Stimulated activated CD4-positive, alpha-beta T cell treated with anti-CD3 and anti-CD28 coated beads, Interleukin-1b, Interleukin-23, amount 100 ng/mL, for 24 hours (primary cell): ENCODE measurements around the gene ERBB3.

Source experiments
- DNase-seq, 4 experiments: peaks; one replicate each; pipeline ENCODE4 v3.0.0-alpha.2; 2020; ENCODE audit warnings: low read depth in 4 of 4, low spot score in 1 of 4

Gene ERBB3

DNA sequence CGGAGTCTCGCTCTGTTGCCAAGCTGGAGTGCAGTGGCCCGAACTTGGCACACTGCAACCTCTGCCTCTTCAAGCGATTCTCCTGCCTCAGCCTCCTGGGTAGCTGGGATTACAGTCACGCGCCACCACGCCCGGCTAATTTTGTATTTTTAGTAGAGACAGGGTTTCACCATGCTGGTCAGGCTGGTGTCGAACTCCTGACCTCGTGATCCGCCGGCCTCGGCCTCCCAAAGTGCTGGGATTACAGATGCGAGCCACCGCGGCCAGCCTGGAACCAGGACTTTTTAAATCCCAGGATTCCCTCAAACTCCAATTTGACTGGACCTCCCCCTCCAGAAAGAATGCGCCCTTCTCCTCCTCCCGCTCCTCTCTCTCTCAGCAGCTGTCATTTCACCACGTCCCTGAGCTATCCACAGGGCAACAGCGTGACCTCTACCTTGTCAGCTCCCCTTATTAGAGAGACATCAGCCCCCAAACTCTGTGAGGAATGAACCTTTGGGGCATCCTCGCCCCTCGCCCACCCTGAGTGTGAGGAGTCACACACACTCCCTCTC, 50.1 kb downstream of the ERBB3 start:
- no peak for DNase-seq

DNA sequence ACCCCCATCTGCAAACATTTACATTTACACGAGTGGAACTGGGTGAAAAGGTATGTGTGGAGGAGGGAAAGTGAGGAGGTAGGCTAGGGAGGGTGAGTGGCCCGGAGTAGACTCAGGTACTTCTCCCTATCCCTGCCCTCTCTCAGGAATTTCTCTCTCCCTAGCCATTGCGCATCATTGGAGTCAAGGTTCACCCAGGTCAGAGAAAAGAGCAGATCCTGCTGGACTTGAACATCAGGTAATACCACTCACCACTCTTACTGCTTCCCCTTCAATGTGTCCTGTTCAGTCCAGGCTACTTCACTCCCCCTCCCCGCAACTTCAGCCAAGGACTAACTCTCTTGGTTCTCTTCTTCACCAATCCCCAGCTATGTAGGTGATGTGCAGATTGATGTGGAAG, 50.9 kb downstream of the ERBB3 start:
- DNase-seq: no peak

GRCh38 chr12:56134897-56135296, 54.9 kb downstream of the ERBB3 start:
- DNase-seq: no peak

- DNase-seq: no peak
Observed at GRCh38 chr12:56137853-56138571, 58.0 kb downstream of the ERBB3 start.

DNA sequence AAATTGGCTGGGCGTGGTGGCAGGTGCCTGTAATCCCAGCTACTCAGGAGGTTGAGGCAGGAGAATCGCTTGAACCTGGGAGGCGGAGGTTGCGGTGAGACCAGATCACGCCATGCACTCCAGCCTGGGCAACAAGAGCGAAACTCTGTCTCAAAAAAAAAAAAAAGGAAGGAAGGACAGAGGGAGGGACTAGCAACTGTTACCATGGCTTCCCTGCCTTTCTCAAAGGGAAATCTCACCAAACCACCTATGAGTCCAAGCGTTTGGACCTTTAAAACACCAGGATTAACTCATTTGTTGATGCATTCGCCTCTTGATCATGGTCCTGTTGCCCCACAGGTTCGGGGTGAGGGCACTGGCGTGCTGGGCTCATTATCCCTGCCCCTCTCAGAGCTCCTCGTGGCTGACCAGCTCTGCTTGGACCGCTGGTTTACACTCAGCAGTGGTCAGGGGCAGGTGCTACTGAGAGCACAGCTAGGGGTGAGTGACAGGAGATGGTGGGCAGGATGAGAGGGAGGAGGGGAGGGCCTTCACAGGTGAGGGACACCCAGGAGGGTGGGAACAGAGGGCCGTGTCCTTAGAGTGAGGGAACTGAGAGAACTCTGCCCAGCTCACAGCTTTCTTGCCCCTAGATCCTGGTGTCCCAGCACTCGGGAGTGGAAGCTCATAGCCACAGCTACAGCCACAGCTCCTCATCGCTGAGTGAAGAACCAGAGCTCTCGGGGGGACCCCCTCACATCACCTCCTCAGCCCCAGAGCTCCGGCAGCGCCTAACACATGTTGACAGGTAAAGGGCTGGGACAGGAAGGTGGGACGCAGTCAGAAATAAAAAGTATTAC, 62.2 kb downstream of the ERBB3 start:
- DNase-seq: no peak

GRCh38 chr12:56143217-56143616, 63.3 kb downstream of the ERBB3 start:
- no peak for DNase-seq

DNA sequence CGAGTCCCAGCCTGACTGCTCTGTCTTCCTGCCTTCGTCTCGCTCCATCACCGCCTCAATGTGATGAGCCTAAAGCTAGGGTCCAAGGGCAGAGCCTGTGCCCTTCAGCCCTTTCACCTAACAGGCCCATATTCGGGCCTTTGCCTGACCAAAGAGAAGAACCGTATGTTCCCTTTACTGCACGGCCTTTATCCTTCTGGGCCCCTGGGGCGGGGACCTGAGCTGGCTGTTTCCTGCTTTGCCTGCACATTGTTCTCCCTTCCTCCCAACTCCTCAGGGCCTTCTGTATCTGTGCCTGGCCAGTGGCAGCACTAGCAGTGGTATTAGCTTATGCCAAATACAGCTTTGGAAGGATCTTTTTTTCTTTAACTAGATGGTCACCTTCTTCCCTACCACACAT, 63.9 kb downstream of the ERBB3 start:
- DNase-seq: no peak

DNA sequence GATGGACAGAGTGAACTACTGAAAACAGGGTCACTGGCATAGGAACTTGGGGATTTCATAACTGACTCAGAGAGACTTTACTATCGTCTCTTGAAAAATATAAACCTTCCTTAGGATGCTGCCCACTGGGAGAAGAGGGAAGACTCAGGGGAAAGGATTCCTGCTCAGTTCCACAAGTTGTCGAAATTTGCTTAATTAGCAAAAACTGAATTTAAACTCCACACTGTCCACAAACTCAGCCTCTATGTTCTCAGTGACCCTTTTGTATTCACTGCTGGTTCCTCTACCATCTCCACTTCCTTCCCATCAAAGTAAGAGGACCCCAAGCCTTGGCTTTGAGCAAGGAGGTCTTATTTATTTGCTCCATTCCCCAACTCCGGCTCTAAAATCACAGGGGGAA, 65.3 kb downstream of the ERBB3 start:
- no peak for DNase-seq

DNA sequence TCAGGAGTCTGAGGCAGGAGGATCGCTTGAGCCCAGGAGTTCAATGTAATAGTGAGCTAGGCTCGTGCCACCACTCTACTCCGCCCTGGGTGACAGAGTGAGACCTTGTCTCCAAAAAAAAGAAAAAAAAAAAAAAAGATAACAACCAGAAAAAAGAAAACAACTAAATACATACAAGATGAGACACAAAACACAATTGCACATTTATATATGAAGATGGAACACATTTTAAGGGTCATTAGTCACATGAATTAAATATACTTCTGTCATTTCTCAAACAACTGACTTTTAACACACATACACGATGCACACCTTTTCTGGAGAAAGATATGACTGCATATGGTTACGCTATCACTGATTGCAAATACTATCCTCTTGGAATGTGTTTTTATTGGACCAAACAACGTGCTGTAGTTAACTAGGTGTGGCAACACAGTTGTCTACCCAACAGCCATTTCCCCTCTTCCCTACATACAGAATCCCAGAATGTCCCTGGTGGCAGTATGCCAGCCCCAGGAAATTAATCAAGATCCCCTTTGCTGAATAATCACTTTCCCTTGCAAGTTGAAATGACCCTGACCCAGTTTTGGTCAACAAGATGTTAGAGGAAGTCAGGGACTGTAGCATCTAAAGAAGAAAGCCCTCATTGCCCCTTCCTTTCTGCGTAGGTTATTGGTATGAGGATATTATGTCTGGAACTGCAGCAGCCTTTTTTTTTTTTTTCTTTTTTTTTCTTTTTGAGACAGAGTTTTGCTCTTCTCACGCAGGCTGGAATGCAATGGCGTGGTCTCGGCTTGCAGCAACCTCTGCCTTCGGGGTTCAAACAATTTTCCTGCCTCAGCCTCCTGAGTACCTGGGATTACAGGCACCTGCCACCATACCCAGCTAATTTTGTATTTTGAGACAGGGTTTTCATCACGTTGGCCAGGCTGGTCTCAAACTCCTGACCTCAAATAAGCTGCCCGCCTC, 66.8 kb downstream of the ERBB3 start:
- no peak for DNase-seq

GRCh38 chr12:56150563-56150962, 70.6 kb downstream of the ERBB3 start:
- no peak for DNase-seq

DNA sequence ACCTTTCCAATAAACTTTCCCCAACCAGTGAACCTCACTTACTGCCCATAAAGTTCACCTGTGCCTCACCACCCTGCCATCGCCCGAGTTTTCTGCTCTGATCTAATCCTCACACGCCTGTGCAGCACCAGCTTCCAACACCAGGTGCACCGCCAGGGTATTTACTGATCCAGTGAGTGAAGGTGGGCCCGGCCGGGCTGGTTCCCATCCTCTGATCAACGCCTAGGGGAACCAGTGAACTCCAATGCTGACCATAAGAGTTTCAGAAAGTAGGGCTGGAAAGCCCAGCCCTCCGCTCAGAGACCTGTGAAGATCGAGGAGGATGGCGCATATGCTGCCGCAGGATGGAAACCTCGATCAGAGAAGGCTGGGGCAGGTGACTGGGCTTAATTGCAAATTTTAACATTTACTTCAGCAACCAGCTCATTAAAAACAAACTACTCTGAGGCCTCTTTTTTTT, 71.7 kb downstream of the ERBB3 start:
- DNase-seq: peak; percentile 36 to 56 (median 44)

DNA sequence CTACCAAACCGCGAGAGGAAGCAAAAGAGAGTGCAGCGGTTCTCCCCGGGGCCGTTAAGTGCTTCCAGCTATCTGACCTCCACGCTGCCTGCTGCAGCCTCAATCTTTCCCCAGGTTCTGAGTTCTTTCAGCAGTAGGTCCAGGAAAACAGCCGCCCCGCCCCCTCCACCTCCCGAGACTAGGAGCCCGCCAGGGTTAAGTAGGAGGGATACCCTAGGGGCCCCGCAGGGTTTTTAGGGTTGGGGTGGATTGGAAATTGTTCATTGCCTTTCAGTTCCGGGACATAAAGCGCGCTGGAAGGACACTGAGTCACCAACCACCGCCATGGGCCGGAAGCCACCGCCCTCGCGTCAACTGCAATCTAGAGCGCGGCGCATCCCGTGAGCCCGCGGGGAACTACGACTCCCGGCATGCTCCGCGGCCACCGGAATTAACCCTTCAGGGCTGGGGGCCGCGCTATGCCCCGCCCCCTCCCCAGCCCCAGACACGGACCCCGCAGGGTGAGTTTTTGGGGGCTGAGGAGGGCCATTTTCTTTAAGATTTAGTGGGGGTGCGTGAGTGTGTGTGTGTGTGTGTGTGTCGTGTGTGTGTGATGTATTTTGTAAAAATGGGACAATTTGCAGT, 72.3 kb downstream of the ERBB3 start, which contains the start of gene MYL6B:
Gene MYL6B (plus strand): TSS at position 456 of the 624 bp plus-strand sequence. CDS start 1,332 bp downstream, outside the sequence.
- DNase-seq: peak; percentile 79 to 93 (median 88)
